IPS-18c (cell line): ENCODE results near the gene SCFD1.

Source experiments
- H3K4me3 ChIP-seq: 2 replicates; pipeline ENCODE4 v1.7.0; 2013; ENCODE audit warnings: low read depth, mild to moderate bottlenecking, low read length, moderate library complexity; ENCODE audit not compliant: insufficient read depth
- H3K9me3 ChIP-seq: one replicate; pipeline ENCODE4 v1.6.1; 2013; ENCODE audit warnings: mild to moderate bottlenecking, low read length, moderate library complexity; ENCODE audit not compliant: control insufficient read depth, insufficient read depth

Gene SCFD1

DNA sequence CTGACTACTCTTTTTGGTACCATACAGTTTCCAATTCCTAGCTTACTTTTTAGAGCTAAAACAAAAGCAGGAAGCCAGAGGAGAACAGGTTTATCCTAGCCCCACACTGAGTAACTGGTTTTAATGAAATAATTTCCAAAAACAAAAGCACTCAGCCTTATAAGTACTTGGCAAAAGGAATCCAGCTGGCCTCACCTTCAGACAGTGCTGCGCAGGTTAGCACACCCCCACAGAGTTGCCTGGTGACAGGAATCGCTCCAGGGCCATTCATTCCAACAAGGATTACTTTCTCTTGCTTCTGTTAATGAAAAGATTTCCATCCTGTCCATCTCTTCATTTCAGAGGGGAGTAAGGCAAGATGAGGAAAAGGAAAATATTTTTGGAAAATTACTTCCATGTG is 84.6 kb downstream of the SCFD1 start:
- no peaks in the 10 kb centered on the region for H3K9me3 ChIP-seq
- H3K4me3 ChIP-seq: no peak overlapping the region

DNA sequence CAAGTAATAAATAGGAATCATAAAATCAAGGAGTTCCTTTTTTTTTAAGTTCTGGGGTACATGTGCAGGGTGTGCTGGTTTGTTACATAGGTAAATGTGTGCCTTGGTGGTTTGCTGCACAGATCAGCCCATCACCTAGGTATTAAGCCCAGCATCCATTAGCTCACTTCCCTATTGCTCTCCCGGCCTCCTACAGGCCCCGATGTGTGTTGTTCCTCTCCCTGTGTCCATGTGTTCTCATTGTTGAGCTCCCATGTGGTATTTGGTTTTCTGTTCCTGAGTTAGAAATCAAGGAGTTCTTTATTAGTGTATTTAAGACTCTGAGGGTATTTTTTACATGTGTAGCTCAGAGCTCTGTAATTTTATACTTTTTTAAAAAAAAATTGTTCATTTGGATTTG is 86.0 kb downstream of the SCFD1 start:
- no peak overlapping the region for H3K4me3 ChIP-seq
- no peaks in the 10 kb centered on the region for H3K9me3 ChIP-seq

DNA sequence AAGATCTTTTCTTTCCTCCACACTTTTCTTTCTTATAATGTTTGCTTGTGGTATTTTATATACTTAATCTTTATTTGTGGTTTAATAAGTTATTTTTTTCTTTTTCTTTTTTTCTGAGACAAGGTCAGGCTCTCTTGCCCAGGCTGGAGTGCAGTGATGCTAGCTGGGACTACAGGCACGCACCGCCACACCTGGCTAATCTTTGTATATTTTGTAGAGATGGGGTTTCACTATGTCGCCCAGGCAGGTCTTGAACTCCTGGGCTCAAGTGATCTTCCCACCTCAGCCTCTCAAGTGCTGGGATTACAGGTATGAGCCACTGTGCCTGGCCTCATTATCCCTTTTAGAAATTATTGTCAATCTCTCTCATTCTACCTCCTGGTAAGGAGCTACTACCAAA is 87.1 kb downstream of the SCFD1 start:
- Histone ChIP-seq H3K4me3 (no peak overlapping the region), H3K9me3 (no peaks in the 10 kb centered on the region)

DNA sequence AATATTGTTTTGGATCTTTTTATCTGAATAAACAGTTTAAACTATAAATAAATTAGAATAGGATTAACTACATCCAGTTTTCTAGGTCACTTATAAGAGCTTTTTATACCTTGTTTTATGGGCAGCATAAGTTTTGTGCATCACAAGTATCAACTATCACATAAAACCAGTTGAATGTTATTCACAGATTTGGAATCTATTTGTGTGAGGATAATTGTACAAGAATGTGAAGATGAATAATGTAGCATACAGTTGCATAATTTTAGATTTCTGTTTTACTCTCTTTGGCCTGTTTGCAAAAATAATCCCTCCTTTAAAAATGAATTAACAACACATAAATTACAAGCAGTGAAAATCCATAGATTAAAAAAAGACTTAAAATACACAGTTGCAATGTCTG is 88.8 kb downstream of the SCFD1 start:
- no peak overlapping the region for H3K4me3 ChIP-seq
- H3K9me3 ChIP-seq: no peaks in the 10 kb centered on the region

DNA sequence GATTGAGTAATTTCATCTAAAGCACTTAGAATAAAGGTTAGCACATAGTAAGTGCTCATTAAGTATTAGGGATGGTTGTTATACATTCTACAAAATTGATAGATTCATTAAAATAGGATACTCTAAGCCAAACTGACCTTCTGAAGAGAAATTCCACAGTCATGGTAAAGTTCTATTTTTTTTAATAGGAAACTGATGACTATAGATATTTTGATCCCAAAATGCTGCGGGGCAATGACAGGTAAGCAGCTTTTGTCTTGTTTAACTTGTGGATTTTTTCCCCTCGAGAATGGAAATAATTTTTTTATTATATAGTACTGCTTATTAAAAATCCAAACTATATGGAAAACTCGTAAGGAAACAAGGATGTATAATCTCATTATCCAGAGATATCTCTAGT is 97.0 kb downstream of the SCFD1 start:
- Histone ChIP-seq H3K4me3 (no peak overlapping the region), H3K9me3 (no peaks in the 10 kb centered on the region)

DNA sequence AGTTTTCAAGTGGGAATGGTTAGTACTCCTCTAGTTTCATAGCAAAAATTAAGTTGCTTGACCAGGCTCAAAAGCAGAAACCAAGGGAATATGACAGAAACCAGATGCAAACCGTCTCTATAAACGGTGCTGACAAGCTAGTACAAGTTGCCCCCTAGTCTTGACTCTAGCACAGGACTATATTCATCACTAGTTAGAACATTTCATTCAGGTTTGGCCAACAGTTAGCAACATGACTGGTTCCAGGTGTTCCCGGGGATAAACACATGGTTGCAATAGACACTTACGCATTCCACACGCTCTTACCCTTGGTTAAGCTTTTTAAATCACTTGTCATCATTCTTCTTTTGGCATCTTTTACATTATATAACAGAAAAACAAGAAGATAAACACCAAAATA is 103.6 kb downstream of the SCFD1 start:
- Histone ChIP-seq H3K4me3 (no peak overlapping the region), H3K9me3 (peaks cover 2% of the 10 kb centered on the region)

DNA sequence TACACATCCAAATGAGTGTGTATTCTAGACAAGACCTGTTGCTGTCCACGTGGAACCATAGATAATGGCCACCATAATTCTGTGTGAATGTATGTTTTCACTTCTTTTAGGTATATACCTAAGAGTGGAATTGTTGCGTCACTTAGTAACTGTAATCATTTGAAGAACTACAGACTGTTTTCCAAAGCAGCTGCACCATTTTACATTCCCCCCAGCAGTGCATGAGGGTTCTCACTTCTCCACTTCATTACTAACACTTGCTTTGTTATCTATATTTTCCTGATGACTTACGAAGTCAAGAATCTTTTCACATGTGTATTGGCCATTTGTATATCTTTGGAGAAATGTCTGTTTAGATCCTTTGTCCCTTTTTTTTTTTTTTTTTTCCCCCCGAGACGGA is 106.4 kb downstream of the SCFD1 start:
- Histone ChIP-seq H3K4me3 (no peak overlapping the region), H3K9me3 (peaks cover 2% of the 10 kb centered on the region)

DNA sequence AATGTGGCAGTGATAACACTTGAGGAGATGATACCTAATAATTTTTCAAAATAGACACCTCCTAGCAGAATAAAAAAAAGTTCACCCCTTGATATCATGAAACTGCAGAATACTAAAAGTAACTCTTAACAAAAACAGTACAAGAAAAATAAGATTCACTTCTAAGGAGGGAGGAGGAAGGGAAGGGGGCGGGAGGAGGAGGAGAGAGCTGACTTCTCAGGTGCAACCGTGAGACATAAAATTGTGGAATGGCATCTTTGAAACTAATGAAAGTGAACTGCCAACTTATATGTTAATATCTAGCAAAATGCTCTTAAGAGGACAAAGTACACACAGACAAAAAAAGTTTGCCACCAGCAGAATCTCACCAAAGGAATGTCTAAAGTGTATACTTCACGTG is 115.8 kb downstream of the SCFD1 start:
- Histone ChIP-seq H3K4me3 (no peak overlapping the region), H3K9me3 (no peaks in the 10 kb centered on the region)

DNA sequence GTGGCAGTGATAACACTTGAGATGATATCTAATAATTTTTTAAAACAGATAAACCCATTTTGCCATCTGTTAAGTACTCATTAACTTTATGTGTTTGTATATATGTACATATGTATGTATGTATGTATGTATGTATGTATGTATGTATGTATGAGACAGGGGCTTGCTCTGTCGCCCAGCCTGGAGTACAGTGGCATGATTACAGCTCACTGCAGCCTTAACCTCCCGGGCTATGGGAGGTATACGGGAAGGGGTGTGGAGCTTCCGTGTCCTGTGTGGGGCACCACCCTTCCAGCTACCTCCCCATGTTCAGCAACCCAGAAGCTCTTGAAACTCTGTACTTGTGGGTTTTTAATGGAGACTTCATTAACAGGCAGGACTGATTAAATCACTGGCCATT is 116.9 kb downstream of the SCFD1 start:
- H3K4me3 ChIP-seq: no peak overlapping the region
- no peaks in the 10 kb centered on the region for H3K9me3 ChIP-seq

DNA sequence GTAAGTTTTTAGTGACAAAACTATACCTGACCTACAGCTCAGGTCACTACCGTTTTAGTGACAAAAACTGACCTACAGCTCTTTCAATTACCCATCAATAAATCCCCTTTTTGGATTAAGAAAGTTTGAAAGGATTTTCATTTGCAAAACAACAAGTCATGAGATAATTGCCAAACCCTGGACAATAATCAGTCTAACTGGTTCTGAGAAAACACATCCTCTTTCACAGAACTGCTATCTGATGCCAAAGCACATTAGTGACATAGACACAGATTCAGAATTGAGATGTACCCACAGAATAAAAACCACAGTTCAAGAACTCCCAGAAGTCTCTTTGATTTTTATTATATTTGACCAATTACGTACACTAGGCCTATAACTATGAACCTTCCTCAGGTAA is 126.2 kb downstream of the SCFD1 start:
- Histone ChIP-seq H3K4me3 (no peak overlapping the region), H3K9me3 (no peaks in the 10 kb centered on the region)

DNA sequence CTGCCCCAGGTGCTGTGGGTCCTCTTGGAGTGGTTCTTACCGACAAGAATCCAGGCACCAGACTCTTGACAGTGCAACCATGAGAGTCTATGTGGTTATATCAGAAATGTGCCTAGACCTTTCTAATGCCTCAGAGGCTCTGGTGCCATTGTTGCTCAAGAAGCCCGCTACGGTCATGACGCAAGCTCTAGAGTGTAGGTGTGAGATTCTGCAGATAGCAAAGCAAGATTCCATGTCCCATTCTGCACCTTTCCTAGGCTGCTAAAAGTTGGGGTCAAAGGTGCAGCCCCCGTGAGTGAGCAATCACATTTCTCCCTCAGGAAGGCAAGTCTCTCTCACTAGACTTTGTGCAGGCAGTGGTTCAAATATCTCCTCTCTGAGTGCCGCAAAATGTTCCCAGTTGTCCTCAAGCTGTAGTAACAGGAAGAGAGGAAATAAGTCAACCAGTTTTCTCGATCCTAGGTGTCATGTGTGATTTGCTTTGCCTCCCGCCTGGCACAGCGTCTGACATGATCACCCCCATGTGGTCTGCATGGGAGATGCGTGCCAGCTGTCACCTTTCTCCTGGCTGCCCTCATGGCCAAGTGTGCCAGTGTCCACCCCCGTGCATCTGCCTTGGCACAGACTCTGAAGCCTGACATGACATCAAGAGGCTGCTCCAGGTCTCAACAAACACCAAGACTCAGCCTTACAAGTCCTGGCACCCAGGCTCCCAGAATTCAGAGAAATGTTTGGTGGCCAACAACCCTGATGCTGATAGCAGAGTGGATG is 129.7 kb downstream of the SCFD1 start:
- H3K4me3 ChIP-seq: no peak overlapping the region
- no peaks in the 10 kb centered on the region for H3K9me3 ChIP-seq

DNA sequence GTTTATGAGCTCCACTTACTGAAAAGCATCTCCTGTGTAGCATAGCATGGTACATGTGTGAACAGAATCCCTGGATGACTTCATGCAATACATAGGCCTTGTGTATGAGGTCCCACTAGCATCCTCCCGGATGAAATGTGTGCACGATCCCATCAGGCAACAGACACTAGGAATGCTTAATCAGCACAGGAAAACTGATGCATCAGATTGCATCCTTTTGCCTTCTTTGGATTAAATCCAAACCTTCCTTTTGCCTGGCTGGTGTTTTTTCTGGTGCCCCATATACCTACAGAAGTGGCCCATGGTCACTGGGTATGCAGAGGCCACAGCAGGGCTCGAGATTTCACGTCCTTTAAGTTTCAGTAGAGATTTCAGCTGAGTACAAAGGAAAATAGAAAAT is 131.3 kb downstream of the SCFD1 start:
- H3K4me3 ChIP-seq: no peak overlapping the region
- no peaks in the 10 kb centered on the region for H3K9me3 ChIP-seq

DNA sequence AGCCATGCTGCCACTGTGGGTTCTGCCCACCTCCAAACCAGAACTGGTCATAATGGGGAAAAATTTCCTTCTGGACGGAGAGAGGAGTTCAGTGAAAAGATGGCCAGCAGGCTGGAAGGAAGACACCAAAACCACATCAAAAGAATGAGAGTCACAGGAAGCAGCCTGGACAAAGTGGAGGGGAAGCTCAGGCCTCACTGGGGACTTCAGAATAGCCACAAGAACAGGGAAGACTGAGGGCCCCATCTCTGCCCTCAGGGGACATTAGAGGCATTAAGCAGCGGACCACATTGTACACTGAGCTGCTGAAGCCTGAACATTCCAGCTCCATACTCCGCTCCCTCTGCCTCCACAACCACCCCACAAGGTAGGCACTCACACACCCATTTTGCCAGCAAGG is 132.7 kb downstream of the SCFD1 start:
- H3K4me3 ChIP-seq: no peak overlapping the region
- no peaks in the 10 kb centered on the region for H3K9me3 ChIP-seq

DNA sequence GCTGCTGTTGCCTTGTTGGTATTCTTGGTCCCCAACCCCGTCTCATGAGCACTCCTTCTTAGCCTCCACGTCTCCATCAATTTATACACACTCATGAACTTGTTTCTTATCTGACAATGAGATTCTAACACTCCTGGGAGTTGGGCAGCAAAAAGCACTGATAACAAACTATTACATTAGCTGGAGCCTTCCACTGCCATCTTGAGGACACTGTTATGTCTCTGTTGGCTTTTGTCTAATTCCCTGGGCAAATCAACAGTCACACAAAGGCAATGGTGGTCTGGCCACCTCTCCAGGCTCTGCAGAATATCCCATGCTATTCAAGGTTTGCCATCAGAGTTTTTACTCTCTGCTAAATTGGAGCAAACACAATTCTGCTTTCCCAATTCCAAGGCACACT is 134.5 kb downstream of the SCFD1 start:
- Histone ChIP-seq H3K9me3 (no peaks in the 10 kb centered on the region), H3K4me3 (no peak overlapping the region)

DNA sequence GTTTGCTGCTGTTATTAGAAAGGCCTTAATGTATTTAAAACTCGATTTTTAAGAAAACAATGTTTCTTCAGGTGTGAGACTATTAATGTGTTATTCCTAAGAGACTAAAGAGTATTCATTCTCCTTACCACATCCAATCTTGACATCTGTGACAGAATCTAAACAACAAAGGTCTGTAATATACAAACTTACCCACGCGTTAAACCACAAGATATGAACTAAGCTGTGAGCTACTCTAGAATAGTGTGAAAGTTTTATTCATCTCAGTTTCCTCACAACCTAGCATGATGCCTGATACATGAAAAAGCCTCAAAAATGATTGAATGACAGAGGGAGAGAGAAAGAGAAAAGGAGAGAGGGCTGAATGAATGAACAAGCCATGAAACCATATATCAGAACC is 135.0 kb downstream of the SCFD1 start:
- no peak overlapping the region for H3K4me3 ChIP-seq
- no peaks in the 10 kb centered on the region for H3K9me3 ChIP-seq

DNA sequence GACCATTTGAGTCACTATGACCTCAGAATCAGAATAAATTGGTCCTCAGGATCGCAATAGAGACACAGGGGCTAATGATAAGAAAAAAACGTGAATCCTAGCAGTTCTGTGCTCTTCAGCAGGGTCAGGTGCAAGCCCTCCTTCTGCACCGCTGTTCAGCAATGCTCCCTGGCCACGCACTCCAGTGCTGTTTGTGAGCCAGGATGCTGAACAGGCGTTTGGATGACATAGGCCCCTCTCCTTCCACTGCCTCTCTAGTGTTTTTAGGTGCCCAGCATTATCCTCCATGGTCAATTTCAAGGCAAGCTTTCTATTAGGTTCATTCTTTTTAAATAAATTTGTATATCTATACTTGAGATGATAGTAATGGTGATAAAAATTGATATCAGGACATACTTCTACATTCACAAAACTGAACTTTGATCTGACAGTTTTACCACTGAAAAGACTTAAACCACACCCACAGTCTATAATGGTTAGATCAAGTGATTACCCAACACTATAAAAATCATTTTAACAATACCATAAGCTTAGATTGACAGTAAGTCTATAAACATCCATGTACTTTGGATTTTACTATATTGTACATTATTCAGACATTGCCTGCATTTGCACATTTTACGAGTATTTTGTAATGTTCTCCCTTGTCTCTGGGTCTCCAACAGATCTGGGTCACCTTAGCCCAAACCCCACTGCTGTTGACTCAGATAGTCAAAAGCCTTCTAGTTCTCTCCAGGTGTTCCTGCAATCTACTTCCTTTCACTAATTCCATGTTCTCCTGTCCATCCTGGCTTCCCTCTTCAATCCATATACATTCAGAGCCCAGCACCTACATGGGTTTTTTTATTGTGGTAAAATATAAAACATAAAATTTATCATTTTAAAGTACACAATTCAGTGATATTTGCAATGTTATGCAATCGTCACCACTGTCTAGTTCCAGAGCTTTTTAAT is 137.3 kb downstream of the SCFD1 start:
- no peaks in the 10 kb centered on the region for H3K9me3 ChIP-seq
- H3K4me3 ChIP-seq: no peak overlapping the region

DNA sequence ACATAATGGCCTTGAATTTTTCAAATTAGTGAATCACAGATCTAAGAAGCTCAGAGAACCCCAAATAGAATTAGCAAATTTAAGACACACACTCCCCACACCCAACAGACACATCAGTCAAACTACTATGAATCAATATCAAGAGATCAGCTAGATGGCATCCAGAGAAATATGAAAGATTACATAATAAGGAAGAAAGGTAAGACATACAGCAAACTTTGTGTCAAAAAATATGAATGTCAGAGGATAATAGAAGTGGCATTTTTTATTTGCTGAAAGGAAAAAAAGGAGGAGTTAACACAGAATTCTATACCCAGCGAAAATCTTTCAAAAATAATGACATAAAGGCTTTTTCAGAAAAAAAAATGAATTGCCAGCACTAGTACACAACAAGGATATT is 141.8 kb downstream of the SCFD1 start:
- Histone ChIP-seq H3K9me3 (no peaks in the 10 kb centered on the region), H3K4me3 (no peak overlapping the region)

DNA sequence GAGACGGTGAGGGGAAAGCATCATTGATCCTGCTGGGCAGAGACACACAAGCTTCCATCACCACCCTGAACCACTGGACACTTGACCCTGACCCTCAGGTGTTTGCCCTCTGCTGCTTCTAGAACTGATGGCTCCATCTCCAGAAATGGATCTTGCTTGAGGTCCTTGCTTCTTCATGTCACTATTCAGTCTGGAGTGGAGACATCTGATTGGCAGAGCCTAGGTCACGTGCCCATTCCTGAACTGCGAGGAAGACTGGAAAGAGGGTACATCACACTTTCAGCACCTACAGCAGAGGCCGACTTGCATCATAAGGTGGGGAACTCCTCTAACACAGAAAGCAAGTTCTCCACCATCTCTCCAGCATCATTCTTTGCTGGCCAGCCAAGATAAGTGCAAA is 145.5 kb downstream of the SCFD1 start:
- Histone ChIP-seq H3K9me3 (no peaks in the 10 kb centered on the region), H3K4me3 (no peak overlapping the region)
